Neural progenitor cell (in vitro differentiated cells): Measurements from ENCODE around the gene BRD1. TPM values are rescaled to one million over a fixed set of nuclear protein-coding genes. Genes with fewer than 3 reads are reported as not detected.
"Not testable (repeated sequence)": the region's sequence is repeated elsewhere in the genome, so short reads cannot be mapped to it uniquely, and the experiment has no call there.

Experiments used
- DNase-seq: peaks from one replicate; pipeline ENCODE4 v3.0.0-alpha.2; 2016; ENCODE audit warnings: low spot score
- H2AFZ ChIP-seq: fragments of 200-600 bp; sonication (generic); replicated peaks from 2 replicates; pipeline ENCODE4 v1.6.1; 2016; ENCODE audit warnings: antibody characterized with exemption
- H3F3A ChIP-seq: fragments of 200-600 bp; sonication (generic); 2 replicates; pipeline ENCODE4 v1.6.1; 2016; ENCODE audit warnings: antibody characterized with exemption, low read depth
- H3K27ac ChIP-seq: fragments of 200-600 bp; sonication (generic); 2 replicates; pipeline ENCODE4 v1.5.1; 2016; ENCODE audit warnings: mild to moderate bottlenecking
- H3K27me3 ChIP-seq: fragments of 200-600 bp; sonication (generic); 2 replicates; pipeline ENCODE4 v1.6.1; 2016; ENCODE audit warnings: mild to moderate bottlenecking, moderate library complexity
- H3K36me3 ChIP-seq: fragments of 200-600 bp; sonication (generic); 2 replicates; pipeline ENCODE4 v1.5.1; 2016
- H3K4me1 ChIP-seq: fragments of 200-600 bp; sonication (generic); 2 replicates; pipeline ENCODE4 v1.6.1; 2016; ENCODE audit warnings: mixed run types
- H3K4me2 ChIP-seq: fragments of 200-600 bp; sonication (generic); 2 replicates; pipeline ENCODE4 v1.6.1; 2016
- H3K4me3 ChIP-seq: fragments of 200-600 bp; sonication (generic); 2 replicates; pipeline ENCODE4 v1.5.1; 2016
- H3K79me2 ChIP-seq: fragments of 200-600 bp; sonication (generic); 2 replicates; pipeline ENCODE4 v1.6.1; 2016; ENCODE audit warnings: low read depth
- H3K9ac ChIP-seq: fragments of 200-600 bp; sonication (generic); 2 replicates; pipeline ENCODE4 v1.6.1; 2016
- H3K9me3 ChIP-seq: fragments of 200-600 bp; sonication (generic); 2 replicates; pipeline ENCODE4 v1.5.1; 2016; ENCODE audit warnings: low read depth
- H4K20me1 ChIP-seq: fragments of 200-600 bp; sonication (generic); 2 replicates; pipeline ENCODE4 v1.6.1; 2016; ENCODE audit warnings: low read depth
- H3K27ac Mint-ChIP-seq: 3 replicates; pipeline ENCODE4 v1.8.0; 2021; ENCODE audit warnings: mixed read lengths
- H3K27me3 Mint-ChIP-seq: 2 replicates; pipeline ENCODE4 v1.8.0; 2022; ENCODE audit warnings: low read depth, mild to moderate bottlenecking, inconsistent platforms, moderate library complexity, mixed read lengths; ENCODE audit not compliant: insufficient read depth
- H3K36me3 Mint-ChIP-seq: 3 replicates; pipeline ENCODE4 v1.8.0; 2021; ENCODE audit warnings: mixed read lengths
- H3K4me1 Mint-ChIP-seq: 3 replicates; pipeline ENCODE4 v1.8.0; 2021; ENCODE audit warnings: mixed read lengths
- H3K4me3 Mint-ChIP-seq: 3 replicates; pipeline ENCODE4 v1.8.0; 2021; ENCODE audit warnings: mild to moderate bottlenecking, moderate library complexity, mixed read lengths
- H3K9me3 Mint-ChIP-seq: 3 replicates; pipeline ENCODE4 v1.8.0; 2020; ENCODE audit warnings: mixed read lengths
- EZH2 ChIP-seq: fragments of 200-600 bp; sonication (generic); IDR thresholded peaks from 2 replicates; pipeline ENCODE4 v1.6.1; 2017; ENCODE audit warnings: antibody characterized with exemption, mild to moderate bottlenecking, moderate library complexity
- EZH2phosphoT487 ChIP-seq: fragments of 200-600 bp; sonication (generic); IDR thresholded peaks from 2 replicates; pipeline ENCODE4 v1.6.1; 2017; ENCODE audit warnings: antibody characterized with exemption
- total RNA-seq: library from RNA; depleted of rRNA; stranded (reverse); fragments of >200 nt; gene quantifications from 2 replicates; pipeline ENCODE4 v1.2.3, GENCODE V29; 2015; ENCODE audit warnings: low replicate concordance
- TF ChIP-seq, protein P1 (sequence below): fragments of 200-600 bp; sonication (generic); IDR thresholded peaks from 2 replicates; pipeline ENCODE4 v1.5.1; 2017; ENCODE audit warnings: antibody characterized with exemption, mild to moderate bottlenecking

BRD1 gene
- total RNA-seq, 1 donor from 2014 or later = 31.2 TPM

DNA sequence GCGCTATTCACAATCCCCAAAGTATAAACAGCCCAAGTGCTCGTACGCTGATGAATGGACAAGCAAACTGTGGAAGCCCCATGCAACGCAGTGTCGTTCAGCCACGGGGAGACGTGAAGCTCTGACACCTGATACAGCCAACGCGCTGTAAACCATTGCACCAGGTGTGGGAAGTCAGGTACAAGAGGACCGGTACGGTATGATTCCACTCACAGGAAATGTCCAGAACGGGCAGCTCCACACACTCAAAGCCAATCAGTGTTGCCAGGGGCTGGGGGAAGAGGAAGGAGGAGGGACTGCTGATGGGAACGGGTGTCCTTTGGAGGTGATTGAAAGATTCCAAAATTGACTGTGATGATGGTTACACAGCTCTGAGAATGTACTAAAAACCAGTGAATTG lies 64.5 kb downstream of the BRD1 start:
- no peak for DNase-seq
- Histone ChIP-seq H3K79me2 (no peaks in the 10 kb centered on the region), H3K9me3 (no peaks in the 10 kb centered on the region), H3K27me3 (no peaks in the 10 kb centered on the region), H3K4me3 (no peak overlapping the region), H2AFZ (no peak overlapping the region), H4K20me1 (no peaks in the 10 kb centered on the region), H3K4me1 (no peaks in the 10 kb centered on the region), H3K4me2 (no peak overlapping the region), H3K27ac (no peak overlapping the region), H3K36me3 (no peaks in the 10 kb centered on the region), H3F3A (peaks cover 3% of the 10 kb centered on the region), H3K9ac (no peak overlapping the region)
- Mint-ChIP-seq H3K27ac (no peak overlapping the region), H3K4me3 (no peak overlapping the region), H3K27me3 (no peaks in the 10 kb centered on the region), H3K4me1 (no peaks in the 10 kb centered on the region), H3K36me3 (peaks cover 2% of the 10 kb centered on the region), H3K9me3 (peaks cover 10% of the 10 kb centered on the region)
- TF ChIP-seq EZH2phosphoT487 (no peak), EZH2 (no peak)
- TF ChIP-seq, protein P1, sequence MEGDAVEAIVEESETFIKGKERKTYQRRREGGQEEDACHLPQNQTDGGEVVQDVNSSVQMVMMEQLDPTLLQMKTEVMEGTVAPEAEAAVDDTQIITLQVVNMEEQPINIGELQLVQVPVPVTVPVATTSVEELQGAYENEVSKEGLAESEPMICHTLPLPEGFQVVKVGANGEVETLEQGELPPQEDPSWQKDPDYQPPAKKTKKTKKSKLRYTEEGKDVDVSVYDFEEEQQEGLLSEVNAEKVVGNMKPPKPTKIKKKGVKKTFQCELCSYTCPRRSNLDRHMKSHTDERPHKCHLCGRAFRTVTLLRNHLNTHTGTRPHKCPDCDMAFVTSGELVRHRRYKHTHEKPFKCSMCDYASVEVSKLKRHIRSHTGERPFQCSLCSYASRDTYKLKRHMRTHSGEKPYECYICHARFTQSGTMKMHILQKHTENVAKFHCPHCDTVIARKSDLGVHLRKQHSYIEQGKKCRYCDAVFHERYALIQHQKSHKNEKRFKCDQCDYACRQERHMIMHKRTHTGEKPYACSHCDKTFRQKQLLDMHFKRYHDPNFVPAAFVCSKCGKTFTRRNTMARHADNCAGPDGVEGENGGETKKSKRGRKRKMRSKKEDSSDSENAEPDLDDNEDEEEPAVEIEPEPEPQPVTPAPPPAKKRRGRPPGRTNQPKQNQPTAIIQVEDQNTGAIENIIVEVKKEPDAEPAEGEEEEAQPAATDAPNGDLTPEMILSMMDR = no peak

- H3K79me2 ChIP-seq, H3F3A ChIP-seq, H3K27me3 Mint-ChIP-seq, H3K9ac ChIP-seq, H3K27me3 ChIP-seq, H3K9me3 Mint-ChIP-seq, H3K4me3 ChIP-seq, H3K27ac ChIP-seq, DNase-seq, H4K20me1 ChIP-seq, H3K36me3 ChIP-seq, H3K4me3 Mint-ChIP-seq, H2AFZ ChIP-seq, H3K4me2 ChIP-seq, H3K4me1 ChIP-seq, H3K9me3 ChIP-seq, H3K4me1 Mint-ChIP-seq, H3K27ac Mint-ChIP-seq, H3K36me3 Mint-ChIP-seq: not testable (repeated sequence)
Measured at GRCh38 chr22:49762571-49762970, 65.1 kb downstream of the BRD1 start.

- no peak for TF ChIP-seq EZH2
- TF ChIP-seq, protein P1 = no peak
- TF ChIP-seq EZH2phosphoT487 = no peak
- Mint-ChIP-seq H3K27me3 (peaks cover 3% of the 10 kb centered on the region), H3K36me3 (no peaks in the 10 kb centered on the region)
Measured at GRCh38 chr22:49761836-49762235, 65.8 kb downstream of the BRD1 start.

GRCh38 chr22:49760630-49761571 lies 66.8 kb downstream of the BRD1 start:
- Histone ChIP-seq H3K4me3 (no peak overlapping the region), H3K79me2 (no peaks in the 10 kb centered on the region), H2AFZ (no peak overlapping the region), H3F3A (no peaks in the 10 kb centered on the region), H3K9ac (no peak overlapping the region), H3K36me3 (no peaks in the 10 kb centered on the region), H3K27ac (no peak overlapping the region), H4K20me1 (no peaks in the 10 kb centered on the region), H3K27me3 (no peaks in the 10 kb centered on the region), H3K4me1 (no peaks in the 10 kb centered on the region), H3K4me2 (no peak overlapping the region), H3K9me3 (no peaks in the 10 kb centered on the region)
- Mint-ChIP-seq H3K4me1 (no peaks in the 10 kb centered on the region), H3K4me3 (no peak overlapping the region), H3K36me3 (no peaks in the 10 kb centered on the region), H3K9me3 (peaks cover 8% of the 10 kb centered on the region), H3K27ac (no peak overlapping the region), H3K27me3 (peaks cover 9% of the 10 kb centered on the region)
- TF ChIP-seq, protein P1 = no peak
- TF ChIP-seq EZH2 = no peak
- TF ChIP-seq EZH2phosphoT487 = no peak
- no peak for DNase-seq

More at GRCh38 chr22:49761836-49762235, 65.8 kb downstream of the BRD1 start:
- Histone ChIP-seq H3K9ac (no peak overlapping the region), H4K20me1 (no peaks in the 10 kb centered on the region), H3K4me3 (no peak overlapping the region), H3K36me3 (no peaks in the 10 kb centered on the region), H3K27me3 (no peaks in the 10 kb centered on the region), H3K4me2 (no peak overlapping the region), H3K4me1 (no peaks in the 10 kb centered on the region), H2AFZ (no peak overlapping the region), H3F3A (no peaks in the 10 kb centered on the region), H3K27ac (no peak overlapping the region), H3K79me2 (no peaks in the 10 kb centered on the region), H3K9me3 (no peaks in the 10 kb centered on the region)
- no peak for DNase-seq
- Mint-ChIP-seq H3K9me3 (peaks cover 10% of the 10 kb centered on the region), H3K27ac (no peak overlapping the region), H3K4me3 (no peak overlapping the region), H3K4me1 (no peaks in the 10 kb centered on the region)
